Measurements from ENCODE around the gene EXD3.

Gene EXD3

GRCh38 chr9:137432687-137433348 is 9.9 kb upstream of the EXD3 start:
- DNase-seq (ENCODE audit: low spot score) = no peak

DNA sequence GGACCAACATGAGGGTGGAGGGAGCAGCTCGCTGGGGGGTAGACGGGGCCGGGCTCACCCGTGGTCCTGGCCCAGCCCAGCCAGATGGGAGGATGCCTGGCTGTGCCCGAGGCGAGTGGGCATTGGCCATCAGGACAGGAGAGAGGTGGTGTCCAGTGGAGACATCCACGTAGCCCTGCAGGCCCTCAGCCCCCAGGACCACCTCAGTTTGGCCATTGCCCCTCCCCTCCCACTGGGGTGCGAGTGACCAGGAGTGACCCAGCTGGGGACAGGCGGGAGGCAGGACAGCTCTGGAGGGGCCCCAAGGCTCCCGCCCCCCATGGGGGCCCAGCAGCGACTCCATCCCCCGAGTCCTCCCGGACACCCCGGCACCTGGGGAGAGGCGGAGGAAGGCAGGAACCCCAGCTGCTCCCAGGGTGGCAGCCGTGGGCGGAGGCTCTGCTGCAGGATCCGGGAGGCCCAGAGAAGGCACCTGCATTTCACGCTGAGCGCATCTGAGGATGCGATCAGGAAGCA is 8.5 kb upstream of the EXD3 start:
- DNase-seq (ENCODE audit: low spot score) = no peak

DNA sequence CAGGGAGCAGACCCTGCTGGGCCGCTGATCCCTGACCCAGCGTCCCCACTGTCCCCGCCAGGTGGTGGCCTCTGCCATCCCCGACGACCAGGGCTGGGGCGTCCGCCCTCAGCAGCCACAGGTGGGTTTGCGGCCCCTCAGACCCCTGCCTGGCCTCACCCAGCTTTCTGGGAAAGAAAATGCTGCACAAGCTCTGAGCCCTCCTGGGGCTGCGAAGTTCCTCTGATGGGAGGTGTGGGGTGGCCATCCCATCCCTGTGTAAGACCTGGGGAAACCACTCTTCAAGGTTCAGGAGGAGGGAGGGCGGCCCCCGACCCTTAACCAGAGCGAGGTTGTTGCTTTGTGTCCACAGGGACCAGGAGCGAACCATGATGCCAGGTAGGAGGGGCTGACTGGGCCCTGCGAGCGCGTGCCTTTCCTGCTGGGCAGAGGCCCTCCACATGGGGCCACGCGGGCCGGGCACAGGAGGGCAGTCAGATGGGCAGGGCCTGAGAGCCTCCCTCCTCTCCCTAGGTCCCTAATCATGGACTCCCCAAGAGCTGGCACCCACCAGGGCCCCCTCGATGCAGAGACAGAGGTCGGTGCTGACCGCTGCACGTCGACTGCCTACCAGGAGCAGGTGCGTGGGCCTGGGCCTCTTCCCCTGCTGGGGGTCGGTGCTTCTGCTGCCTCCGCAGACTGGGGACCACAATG is 7.9 kb upstream of the EXD3 start:
- DNase-seq (ENCODE audit: low spot score) = no peak

DNA sequence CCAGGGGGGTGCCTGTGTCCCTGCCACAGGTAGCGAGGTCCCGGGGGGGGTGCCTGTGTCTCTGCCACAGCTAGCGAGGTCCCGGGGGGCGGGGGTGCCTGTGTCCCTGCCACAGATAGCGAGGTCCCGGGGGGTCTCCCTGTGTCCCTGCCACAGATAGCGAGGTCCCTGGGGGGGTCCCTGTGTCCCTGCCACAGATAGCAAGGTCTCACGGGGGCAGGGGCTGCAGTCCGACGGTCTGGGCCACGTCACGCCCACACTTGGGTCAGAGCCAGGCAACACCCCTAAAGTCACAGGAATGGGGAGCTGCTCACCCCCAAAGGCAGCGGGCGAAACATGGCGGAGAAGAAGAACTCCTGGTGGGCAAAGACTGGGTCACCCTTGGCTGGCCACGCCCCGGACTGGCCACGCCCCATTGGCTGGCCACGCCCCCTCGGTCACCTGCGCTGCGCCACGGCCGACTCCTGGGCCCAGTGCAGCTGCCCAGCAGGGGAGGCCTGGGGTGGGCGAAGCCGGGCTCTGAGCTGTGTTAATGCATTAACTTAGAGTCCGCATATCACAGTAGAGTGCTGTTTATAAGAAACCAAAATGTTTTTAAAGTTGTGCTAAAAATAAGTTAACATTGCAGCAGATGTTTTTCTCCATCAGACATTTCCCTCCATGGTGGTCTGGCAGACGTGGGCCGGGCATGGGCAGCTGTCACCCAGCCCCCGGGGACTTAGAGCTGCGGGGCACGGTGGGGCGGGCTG is 7.2 kb upstream of the EXD3 start:
- no peak for DNase-seq (ENCODE audit: low spot score)

- DNase-seq (ENCODE audit: low spot score) = no peak
These were observed 6.6 kb upstream of the EXD3 start for GRCh38 chr9:137429546-137429890.

DNA sequence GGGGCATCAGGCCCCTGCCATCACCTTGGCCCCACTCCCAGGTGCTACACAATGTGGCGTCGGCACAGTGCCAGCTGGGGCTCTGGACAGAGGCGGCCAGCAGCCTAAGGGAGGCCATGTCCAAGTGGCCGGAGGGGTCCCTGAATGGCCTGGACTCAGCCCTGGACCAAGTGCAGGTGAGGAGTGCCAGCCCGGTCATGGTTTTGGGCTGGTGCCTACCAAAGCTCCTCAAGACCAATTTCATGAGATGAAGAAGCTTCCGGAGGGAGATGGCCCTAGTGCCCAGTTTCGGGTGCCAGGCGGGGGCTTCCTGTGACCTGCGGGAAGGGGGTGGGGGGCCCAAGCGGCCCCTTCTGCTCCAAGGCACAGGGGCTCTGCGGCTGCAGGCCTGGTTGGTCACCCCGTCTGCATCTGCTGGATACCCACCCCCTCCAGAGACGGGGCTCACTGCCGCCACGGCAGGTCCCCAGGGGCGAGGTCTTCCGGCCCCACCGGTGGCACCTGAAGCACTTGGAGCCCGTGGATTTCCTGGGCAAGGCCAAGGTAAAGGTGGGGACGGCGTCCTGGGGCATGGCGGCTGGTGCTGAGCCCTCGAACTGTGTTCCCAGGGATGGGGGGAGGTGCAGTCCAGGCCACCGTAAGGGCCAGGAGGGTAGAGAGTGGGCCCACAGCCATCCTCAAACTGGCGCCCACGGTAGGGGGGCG is 6.0 kb upstream of the EXD3 start:
- no peak for DNase-seq (ENCODE audit: low spot score)

- no peak for DNase-seq (ENCODE audit: low spot score)
These were observed 5.3 kb upstream of the EXD3 start for GRCh38 chr9:137428311-137428630.

GRCh38 chr9:137427454-137428310 is 4.7 kb upstream of the EXD3 start:
- no peak for DNase-seq (ENCODE audit: low spot score)

DNA sequence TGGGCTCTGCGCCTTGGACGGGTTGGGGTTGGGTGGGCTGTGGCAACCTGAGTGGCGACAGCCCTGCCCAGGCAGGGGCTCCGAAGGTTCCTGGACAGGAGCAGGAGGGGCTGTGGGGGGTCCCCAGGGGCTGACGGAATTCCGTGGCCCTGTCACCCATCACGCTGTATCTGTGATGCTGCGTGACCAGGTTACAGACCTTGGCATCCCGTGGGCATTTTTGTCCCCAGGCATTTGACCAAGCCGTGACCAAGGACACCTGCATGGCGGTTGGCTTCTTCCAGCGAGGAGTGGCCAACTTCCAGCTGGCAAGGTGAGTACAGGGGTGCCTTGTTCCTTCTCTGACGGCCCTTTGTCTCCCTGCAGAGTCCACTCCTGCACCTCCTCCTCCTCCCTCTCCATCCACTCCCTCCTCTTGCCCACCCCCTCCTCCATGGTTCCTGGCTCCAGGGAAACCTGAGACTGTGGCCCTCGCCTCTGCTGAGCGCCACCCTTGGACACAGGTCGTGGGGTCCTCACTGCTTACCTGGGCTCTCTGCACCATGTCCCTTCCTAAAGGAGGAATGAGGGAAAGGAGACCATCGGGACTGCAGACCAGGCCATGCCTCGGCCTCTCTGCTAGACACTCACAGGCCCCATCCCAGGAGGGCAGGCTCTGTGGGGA is 3.2 kb upstream of the EXD3 start:
- DNase-seq (ENCODE audit: low spot score) = no peak

DNA sequence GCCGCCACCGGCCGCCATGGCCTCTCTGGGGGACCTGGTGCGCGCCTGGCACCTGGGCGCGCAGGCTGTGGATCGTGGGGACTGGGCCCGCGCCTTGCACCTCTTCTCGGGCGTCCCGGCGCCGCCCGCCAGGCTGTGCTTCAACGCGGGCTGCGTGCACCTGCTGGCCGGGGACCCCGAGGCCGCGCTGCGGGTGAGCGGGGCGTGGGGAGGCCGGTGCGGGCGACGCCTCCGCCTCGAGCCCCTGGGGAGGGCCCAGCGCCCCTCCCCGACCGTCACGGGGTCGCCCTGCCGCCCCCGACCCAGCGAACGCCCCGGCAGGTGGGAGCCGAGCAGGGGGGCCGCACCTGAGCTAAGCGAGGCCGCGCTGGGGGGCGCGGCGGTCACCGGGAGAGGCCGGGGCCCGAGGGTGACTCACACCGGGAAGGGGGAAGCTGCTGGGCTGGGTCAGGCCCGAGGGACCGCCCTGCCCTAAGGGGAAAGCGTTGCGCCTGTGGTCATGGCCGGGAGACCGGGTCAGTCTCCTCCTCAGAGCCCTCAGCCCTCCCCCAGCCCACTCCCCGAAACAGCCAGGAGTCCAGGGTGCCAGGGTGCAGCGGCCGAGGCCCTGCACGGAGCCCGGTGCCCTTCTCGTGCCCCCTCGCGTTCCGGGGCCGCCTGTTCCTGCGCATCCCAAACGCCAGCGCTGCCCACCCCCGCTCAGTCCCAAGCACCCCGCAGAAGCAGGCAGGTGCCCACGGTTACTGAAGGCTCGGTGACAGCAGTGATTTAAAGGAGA is 741 bp upstream of the EXD3 start:
- no peak for DNase-seq (ENCODE audit: low spot score)

DNA sequence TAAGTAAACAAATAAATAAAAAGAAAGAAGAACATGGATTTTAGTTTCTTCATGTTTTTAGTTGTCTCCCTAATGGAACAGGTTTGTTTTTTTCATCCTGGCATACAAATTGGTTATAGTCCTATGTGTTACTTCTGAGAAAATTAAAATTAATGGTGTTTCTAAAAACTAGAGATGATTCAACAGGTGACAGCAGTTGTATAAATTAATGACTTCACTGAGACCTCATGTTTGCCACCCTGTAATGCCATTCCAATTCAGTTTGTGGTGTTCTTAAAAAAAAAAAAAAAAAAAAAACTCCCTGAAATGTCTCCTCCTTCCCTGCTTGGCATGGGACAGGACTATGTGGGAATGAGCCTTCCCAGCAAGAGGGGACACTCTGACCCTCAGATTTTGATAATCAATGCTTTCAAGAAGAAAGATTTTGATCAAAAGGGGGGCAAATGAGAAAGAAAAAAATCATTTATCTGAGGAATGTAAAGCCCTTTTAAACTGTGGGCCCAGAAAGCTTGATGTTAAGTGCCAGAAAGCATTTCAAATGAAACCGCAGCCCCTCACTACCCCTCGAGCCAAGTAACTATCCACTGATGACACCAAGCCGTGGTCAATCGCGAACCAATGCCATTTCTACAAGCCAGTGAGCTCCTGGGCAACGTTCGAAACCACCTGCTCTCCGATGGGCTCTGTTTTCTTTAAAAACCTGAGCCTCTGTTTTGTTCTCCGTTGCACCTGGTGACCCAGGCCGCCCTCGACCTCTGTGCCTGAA is 941 bp downstream of the EXD3 start:
- DNase-seq (ENCODE audit: low spot score) = peak; percentile 26

GRCh38 chr9:137417161-137418021 is 5.6 kb downstream of the EXD3 start:
- DNase-seq (ENCODE audit: low spot score) = no peak

DNA sequence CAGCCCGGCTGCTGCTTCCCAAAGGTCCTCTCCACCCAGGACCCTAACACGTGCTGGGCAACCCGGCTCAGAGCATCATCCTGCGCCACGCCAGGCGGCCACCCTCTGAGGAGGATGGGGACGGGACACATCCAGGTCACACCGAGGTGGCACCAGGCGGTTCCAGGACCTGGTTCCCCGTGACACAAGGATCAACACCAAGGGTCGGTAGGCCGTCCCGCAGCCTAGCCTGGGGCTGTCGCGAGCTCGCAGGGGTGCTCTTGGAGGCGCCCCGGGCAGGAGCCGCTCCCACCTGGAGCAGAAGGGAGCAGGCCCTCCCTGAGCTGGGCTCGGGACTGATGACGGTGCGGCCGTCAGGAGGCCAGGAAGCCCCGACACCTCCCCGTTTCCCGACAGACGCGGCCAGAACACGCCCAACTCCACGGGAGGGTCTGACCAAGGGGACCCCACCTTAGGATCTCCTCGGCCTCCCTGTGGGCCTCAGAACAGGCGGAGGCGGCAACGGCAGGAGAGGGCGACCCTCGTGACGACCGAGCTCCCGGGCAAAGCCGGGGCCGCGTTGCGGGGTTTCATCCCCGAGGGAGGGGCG is 6.3 kb downstream of the EXD3 start:
- DNase-seq (ENCODE audit: low spot score) = no peak

- no peak for DNase-seq (ENCODE audit: low spot score)
These were observed 6.9 kb downstream of the EXD3 start for GRCh38 chr9:137416006-137416562.

- DNase-seq (ENCODE audit: low spot score) = no peak
These were observed 7.5 kb downstream of the EXD3 start for GRCh38 chr9:137415451-137415850.

DNA sequence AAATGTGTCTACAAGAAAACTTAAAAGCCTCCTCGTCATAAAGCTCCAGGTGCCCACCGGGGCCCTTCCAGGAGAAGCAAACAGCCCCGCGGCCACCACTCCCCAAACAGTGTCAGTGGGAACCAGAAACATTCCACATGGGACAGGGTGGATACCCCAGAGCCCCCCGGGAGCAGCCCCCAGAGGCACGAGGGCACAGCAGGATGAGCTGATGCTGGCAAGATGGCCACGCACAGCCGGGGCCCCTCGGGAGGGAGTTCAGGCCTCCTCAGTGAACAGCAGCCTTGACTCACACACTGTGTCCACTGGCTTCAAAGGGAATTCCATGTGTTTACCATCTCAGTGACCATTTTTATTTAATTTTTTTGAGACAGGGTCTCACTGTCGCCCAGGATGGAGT is 10.5 kb downstream of the EXD3 start:
- DNase-seq (ENCODE audit: low spot score) = no peak

- no peak for DNase-seq (ENCODE audit: low spot score)
These were observed 11.1 kb downstream of the EXD3 start for GRCh38 chr9:137411645-137412380.

Measured in D341Med (cell line).